ENCODE data around the gene METTL3.

Gene METTL3

GRCh38 chr14:21510735-21511657 is at the start of gene METTL3:
Gene METTL3, minus strand, starts transcription at chr14:21511340. Its CDS starts 117 bp downstream, at chr14:21511223.
- Histone ChIP-seq H3K27ac (ENCODE audit: low read length) (peak within 1 kb of the TSS; percentile 68), H3K27me3 (replicated peaks; ENCODE audit: insufficient read depth, low read length) (no peaks in the 10 kb centered on the region), H3K4me3 (ENCODE audit: low read length) (peak within 1 kb of the TSS; percentile 83), H3F3A (ENCODE audit: insufficient read depth, low read length) (0 out of 2 replicates have a peak, but pooled peaks cover under 1% of the 10 kb centered on the region), H3K4me2 (ENCODE audit: low read depth, low read length) (peak within 1 kb of the TSS; percentile 83), H3K36me3 (replicated peaks; ENCODE audit: insufficient read depth, low read length) (no peaks in the 10 kb centered on the region), H4K20me1 (ENCODE audit: insufficient read depth, low read length) (no peaks in the 10 kb centered on the region), H3K9me3 (replicated peaks; ENCODE audit: insufficient read depth, low read length) (no peaks in the 10 kb centered on the region), H3K9ac (ENCODE audit: low read length) (peak within 1 kb of the TSS; percentile 84), H2AFZ (ENCODE audit: low read length) (peak within 1 kb of the TSS; percentile 77), H3K4me1 (ENCODE audit: low read length) (no peaks in the 10 kb centered on the region), H3K79me2 (ENCODE audit: low read length) (peaks cover 44% of the 10 kb centered on the region), H3K9me2 (replicated peaks; ENCODE audit: insufficient read depth, low read length) (no peaks in the 10 kb centered on the region)
- peak; percentile 93 for DNase-seq
- TF ChIP-seq EZH2 (optimal IDR thresholded peaks at IDR 0.05; ENCODE audit: low read depth, low read length) (no peak), EZH2phosphoT487 (IDR thresholded peaks at IDR 0.05; ENCODE audit: low read length) (no peak), CTCF (IDR thresholded peaks at IDR 0.05; ENCODE audit: low read length) (no peak)

GRCh38 chr14:21558703-21559170 is 47.6 kb upstream of the METTL3 start:
- H3K27ac ChIP-seq (ENCODE audit: low read length): no peak overlapping the region
- H3K9me3 ChIP-seq (replicated peaks; ENCODE audit: insufficient read depth, low read length): no peaks in the 10 kb centered on the region
- no peak for DNase-seq
- no peaks in the 10 kb centered on the region for H3K36me3 ChIP-seq (replicated peaks; ENCODE audit: insufficient read depth, low read length)
- no peaks in the 10 kb centered on the region for H3K27me3 ChIP-seq (replicated peaks; ENCODE audit: insufficient read depth, low read length)
- no peaks in the 10 kb centered on the region for H3F3A ChIP-seq (ENCODE audit: insufficient read depth, low read length)
- H3K4me1 ChIP-seq (ENCODE audit: low read length): no peaks in the 10 kb centered on the region
- H3K4me2 ChIP-seq (ENCODE audit: low read depth, low read length): no peak overlapping the region
- no peaks in the 10 kb centered on the region for H3K79me2 ChIP-seq (ENCODE audit: low read length)
- no peak overlapping the region for H3K9ac ChIP-seq (ENCODE audit: low read length)
- no peaks in the 10 kb centered on the region for H4K20me1 ChIP-seq (ENCODE audit: insufficient read depth, low read length)
- no peak overlapping the region for H2AFZ ChIP-seq (ENCODE audit: low read length)
- TF ChIP-seq EZH2 (optimal IDR thresholded peaks at IDR 0.05; ENCODE audit: low read depth, low read length) (no peak), CTCF (IDR thresholded peaks at IDR 0.05; ENCODE audit: low read length) (no peak), EZH2phosphoT487 (IDR thresholded peaks at IDR 0.05; ENCODE audit: low read length) (no peak)
- no peak overlapping the region for H3K4me3 ChIP-seq (ENCODE audit: low read length)
- H3K9me2 ChIP-seq (replicated peaks; ENCODE audit: insufficient read depth, low read length): no peaks in the 10 kb centered on the region

- H3F3A ChIP-seq (ENCODE audit: insufficient read depth, low read length): no peaks in the 10 kb centered on the region
- H2AFZ ChIP-seq (ENCODE audit: low read length): peak overlapping the region; percentile 70
- peak; percentile 74 for DNase-seq
- H3K4me2 ChIP-seq (ENCODE audit: low read depth, low read length): peak overlapping the region; percentile 60; the same call in 1 of the 2 replicates
- H3K27ac ChIP-seq (ENCODE audit: low read length): no peak overlapping the region
- no peaks in the 10 kb centered on the region for H3K9me3 ChIP-seq (replicated peaks; ENCODE audit: insufficient read depth, low read length)
- H3K4me3 ChIP-seq (ENCODE audit: low read length): peak overlapping the region; percentile 37; the same call in 1 of the 2 replicates
- H3K36me3 ChIP-seq (replicated peaks; ENCODE audit: insufficient read depth, low read length): no peaks in the 10 kb centered on the region
- no peaks in the 10 kb centered on the region for H3K27me3 ChIP-seq (replicated peaks; ENCODE audit: insufficient read depth, low read length)
- no peak overlapping the region for H3K9ac ChIP-seq (ENCODE audit: low read length)
- H3K9me2 ChIP-seq (replicated peaks; ENCODE audit: insufficient read depth, low read length): no peaks in the 10 kb centered on the region
- TF ChIP-seq CTCF (IDR thresholded peaks at IDR 0.05; ENCODE audit: low read length) (peak; percentile 50), EZH2 (optimal IDR thresholded peaks at IDR 0.05; ENCODE audit: low read depth, low read length) (no peak)
- no peaks in the 10 kb centered on the region for H3K4me1 ChIP-seq (ENCODE audit: low read length)
- no peaks in the 10 kb centered on the region for H4K20me1 ChIP-seq (ENCODE audit: insufficient read depth, low read length)
- H3K79me2 ChIP-seq (ENCODE audit: low read length): no peaks in the 10 kb centered on the region
Measured at GRCh38 chr14:21557084-21557901, 46.2 kb upstream of the METTL3 start.
